Omental fat pad (tissue), 4 donors: ENCODE results near the gene KCNJ15. TPM values are rescaled to one million over a fixed set of nuclear protein-coding genes. Genes with fewer than 3 reads are reported as not detected.
"Not testable (repeated sequence)": the region's sequence is repeated elsewhere in the genome, so short reads cannot be mapped to it uniquely, and the experiment has no call there.

Source experiments
- ATAC-seq: fragments of 150-250 bp; one replicate; pipeline ENCODE4 v1.9.1; 2016; ENCODE audit warnings: mild to moderate bottlenecking, moderate library complexity; ENCODE audit not compliant: low FRiP score
- DNase-seq: peaks from one replicate; pipeline ENCODE4 v3.0.0-alpha.2; 2019; ENCODE audit warnings: low spot score
- total RNA-seq, 4 donors: library from RNA; depleted of rRNA; stranded (reverse); fragments of >200 nt; gene quantifications; one replicate each; pipeline ENCODE4 v1.1.0, GENCODE V29; 2016
- TF ChIP-seq, protein P1 (sequence below), 3 donors: fragments of 450-650 bp; IDR thresholded peaks; one replicate each; pipeline ENCODE4 v1.5.1; 2016 to 2017; ENCODE audit warnings: antibody characterized with exemption in 3 of 3, mild to moderate bottlenecking in 3 of 3, moderate library complexity in 2 of 3

KCNJ15 gene
- total RNA-seq, 4 donors from 2014 or later: 1.2 to 12.1 (median 2.7) TPM

DNA sequence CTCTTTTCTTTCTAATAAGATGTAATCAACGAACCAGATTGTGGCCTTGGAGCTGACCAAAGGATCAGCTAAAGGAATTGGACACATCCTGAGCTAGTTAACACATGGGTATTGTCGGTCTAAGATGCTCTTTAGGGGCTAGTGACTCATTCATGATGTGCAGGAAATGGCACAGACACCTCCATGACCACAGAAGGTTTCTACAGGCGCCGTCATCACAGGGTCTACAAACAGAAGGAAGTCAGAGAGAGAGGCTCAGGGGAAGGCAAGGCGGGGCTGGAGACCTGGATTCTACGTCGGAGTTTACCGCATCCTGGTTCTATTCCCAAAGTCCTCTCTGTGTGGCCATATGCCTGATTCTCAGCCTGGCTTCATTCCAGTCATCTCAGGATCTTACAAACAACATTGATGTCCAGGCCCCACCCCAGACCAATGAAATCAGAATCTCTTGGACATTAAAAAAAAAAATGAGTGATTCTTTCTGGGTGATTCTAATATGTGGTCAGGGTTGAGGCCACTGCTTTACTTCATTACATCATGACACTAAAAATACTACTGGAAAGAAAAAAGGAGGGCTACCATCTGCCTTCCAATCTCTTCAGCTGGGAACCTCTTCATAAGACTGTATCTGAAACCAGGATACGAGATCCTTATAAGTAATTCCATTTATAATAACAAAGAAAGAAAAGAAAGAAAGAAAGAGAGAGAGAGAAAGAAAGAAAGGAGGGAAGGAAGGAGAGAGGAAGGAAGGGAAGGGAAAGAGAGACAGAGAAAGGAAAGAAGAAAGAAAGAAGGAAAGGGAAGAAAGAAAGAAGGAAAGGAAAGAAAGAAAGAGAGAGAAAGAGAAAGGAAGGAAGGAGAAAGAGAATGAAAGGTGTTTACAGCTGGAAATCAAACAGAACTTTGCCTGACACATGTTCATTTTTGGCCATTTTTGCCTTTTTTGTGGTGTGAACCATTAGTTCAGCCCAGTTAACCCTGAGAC, 11.6 kb upstream of the KCNJ15 start:
- DNase-seq: no peak
- ATAC-seq: no peak
- TF ChIP-seq, protein P1, sequence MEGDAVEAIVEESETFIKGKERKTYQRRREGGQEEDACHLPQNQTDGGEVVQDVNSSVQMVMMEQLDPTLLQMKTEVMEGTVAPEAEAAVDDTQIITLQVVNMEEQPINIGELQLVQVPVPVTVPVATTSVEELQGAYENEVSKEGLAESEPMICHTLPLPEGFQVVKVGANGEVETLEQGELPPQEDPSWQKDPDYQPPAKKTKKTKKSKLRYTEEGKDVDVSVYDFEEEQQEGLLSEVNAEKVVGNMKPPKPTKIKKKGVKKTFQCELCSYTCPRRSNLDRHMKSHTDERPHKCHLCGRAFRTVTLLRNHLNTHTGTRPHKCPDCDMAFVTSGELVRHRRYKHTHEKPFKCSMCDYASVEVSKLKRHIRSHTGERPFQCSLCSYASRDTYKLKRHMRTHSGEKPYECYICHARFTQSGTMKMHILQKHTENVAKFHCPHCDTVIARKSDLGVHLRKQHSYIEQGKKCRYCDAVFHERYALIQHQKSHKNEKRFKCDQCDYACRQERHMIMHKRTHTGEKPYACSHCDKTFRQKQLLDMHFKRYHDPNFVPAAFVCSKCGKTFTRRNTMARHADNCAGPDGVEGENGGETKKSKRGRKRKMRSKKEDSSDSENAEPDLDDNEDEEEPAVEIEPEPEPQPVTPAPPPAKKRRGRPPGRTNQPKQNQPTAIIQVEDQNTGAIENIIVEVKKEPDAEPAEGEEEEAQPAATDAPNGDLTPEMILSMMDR (IDR thresholded peaks at IDR 0.05): no peak

DNA sequence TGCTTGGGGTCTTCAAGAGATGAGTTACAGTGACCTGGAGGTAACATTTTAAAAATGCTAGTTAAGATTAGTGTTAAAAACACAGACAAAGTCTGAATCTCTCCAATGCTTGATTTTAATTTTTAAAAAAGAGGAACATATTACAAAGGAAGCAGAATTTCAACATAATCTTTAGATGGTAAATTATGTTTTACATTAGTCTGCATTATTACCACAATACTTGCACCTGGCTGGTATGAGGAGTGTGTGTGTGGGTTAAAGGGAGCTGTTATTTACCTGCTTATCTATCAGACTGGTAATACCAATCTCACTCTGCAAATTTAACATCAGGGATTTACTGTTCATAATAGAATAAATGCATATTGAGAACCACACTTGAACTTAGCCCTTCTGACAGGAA, 10.3 kb upstream of the KCNJ15 start:
- TF ChIP-seq, protein P1 (IDR thresholded peaks at IDR 0.05): no peak
- DNase-seq (no peak), ATAC-seq (no peak)

- not testable (repeated sequence) for ATAC-seq, DNase-seq
Observed at GRCh38 chr21:38247054-38247453, 9.7 kb upstream of the KCNJ15 start.

GRCh38 chr21:38247738-38248510, 8.9 kb upstream of the KCNJ15 start:
- DNase-seq (no peak), ATAC-seq (no peak)
- TF ChIP-seq, protein P1 (IDR thresholded peaks at IDR 0.05): no peak

DNA sequence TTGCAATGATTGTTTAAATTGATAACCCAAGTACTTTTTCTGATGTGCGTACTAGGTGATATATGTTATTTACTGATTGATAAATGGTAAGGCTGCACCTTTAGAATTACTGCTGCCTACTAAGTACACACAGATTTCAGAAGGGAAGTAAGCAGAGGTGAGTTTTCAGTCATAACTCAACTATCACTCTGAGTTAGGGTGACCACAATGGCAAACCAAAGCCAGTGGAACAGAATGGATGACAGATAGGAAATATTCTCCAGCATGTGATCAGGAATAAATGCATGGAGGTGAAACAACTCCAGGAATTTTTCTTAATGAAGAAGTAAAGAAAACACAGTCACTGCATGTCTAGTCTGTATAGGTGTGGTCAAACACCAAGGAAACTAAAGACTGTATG, 7.5 kb upstream of the KCNJ15 start:
- TF ChIP-seq, protein P1 (IDR thresholded peaks at IDR 0.05): no peak
- DNase-seq (no peak), ATAC-seq (no peak)

DNA sequence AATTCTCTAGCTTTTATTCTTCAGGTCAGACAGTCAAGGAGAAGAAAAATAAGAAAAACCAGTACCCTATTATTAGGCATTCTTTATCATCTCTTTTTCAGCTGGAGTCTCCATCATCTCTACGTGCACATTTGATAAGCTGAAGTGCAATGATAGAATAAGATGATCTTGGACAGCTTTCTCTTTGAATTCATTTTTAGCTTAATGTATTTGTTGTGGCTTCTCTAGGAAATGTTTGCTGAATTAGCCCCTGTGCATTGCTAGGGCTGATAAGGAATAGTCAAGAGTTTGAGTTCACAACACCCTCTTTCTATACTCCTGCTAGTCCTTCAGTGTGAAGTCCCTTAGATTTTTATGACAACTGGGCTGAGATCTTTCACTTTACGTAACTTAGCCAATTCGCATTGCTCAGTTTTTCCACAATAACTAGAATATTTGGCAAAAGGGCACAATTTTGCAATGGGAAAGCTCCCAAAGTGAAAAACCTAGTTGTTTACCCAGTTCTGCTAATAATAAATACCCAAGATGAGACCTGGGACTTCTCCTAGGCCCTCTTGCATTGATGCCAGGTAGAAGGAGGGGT, 7.0 kb upstream of the KCNJ15 start:
- ATAC-seq (no peak), DNase-seq (no peak)
- TF ChIP-seq, protein P1 (IDR thresholded peaks at IDR 0.05): no peak

GRCh38 chr21:38250991-38251418, 5.8 kb upstream of the KCNJ15 start:
- TF ChIP-seq, protein P1 (IDR thresholded peaks at IDR 0.05): no peak
- ATAC-seq: no peak

More at GRCh38 chr21:38250991-38251418, 5.8 kb upstream of the KCNJ15 start:
- no peak for DNase-seq
